HG03060 (cell line): ENCODE results near the gene DENND2C.
"Not testable (repeated sequence)": the region's sequence is repeated elsewhere in the genome, so short reads cannot be mapped to it uniquely, and the experiment has no call there.

Experiments used
- ATAC-seq: cut with Tn5 transposase; IDR thresholded peaks from one replicate; pipeline ENCODE4 v1.9.1; 2021; ENCODE audit warnings: low read depth, moderate number of reproducible peaks; ENCODE audit not compliant: unreplicated experiment

The DENND2C gene

DNA sequence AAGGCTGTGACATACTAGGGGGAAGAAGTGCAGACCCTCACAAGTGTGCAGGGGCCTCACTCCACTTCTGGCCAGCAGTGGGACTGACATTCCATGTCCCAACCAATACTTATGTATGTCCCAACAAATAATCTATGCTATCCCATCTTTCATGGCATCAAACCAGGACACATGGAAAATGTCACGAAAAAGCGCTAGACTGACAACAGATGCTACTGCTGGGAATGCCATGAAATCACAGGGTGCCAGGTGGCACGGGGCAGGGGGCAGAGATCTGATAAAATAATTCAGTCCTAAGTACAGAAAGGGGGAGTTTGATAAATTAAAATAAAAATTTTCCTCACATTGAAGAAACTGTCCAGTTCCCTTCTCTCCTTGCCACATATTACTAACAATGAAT is 60.8 kb downstream of the DENND2C start:
- ATAC-seq = no peak

GRCh38 chr1:114607223-114607622 is 62.6 kb downstream of the DENND2C start:
- no peak for ATAC-seq

DNA sequence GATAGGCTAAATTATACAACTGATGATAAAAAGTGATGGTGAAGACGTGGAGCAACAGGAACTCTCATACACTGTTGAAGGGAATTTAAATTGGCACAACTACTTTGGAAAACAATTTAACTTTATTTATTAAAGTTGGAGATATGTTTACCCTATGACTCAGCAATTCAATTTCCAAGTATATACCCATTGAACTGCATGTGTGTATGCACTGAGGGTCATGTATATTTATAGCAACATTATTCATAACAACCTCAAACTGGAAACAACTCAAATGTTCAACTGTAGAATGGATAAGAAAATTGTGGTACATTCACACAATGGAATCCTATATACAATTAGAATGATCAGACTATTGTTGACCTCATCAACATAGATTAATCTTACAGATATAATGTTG is 71.9 kb downstream of the DENND2C start:
- no peak for ATAC-seq

- ATAC-seq = no peak
These were observed 74.2 kb downstream of the DENND2C start for GRCh38 chr1:114595602-114596001.

GRCh38 chr1:114594046-114594445 is 75.8 kb downstream of the DENND2C start:
- no peak for ATAC-seq

DNA sequence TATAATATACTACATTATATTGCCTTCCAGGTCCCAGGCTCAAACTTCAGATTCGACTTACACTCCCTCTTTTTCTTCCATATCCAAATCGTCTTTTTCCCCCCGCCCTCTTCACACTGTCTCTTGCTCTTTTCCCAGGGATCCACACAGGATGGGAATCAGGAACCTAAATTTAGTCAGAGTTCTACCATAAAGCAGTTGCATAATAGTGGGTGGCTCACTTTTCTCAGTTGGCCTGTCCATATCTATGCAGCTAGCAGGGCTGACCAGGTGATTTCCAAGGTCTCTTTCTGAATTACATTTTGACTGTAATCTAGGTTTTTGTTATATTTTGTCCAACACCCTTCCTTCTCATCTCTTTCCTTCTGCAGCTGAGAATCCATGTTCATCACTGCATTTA is 80.7 kb downstream of the DENND2C start:
- no peak for ATAC-seq

DNA sequence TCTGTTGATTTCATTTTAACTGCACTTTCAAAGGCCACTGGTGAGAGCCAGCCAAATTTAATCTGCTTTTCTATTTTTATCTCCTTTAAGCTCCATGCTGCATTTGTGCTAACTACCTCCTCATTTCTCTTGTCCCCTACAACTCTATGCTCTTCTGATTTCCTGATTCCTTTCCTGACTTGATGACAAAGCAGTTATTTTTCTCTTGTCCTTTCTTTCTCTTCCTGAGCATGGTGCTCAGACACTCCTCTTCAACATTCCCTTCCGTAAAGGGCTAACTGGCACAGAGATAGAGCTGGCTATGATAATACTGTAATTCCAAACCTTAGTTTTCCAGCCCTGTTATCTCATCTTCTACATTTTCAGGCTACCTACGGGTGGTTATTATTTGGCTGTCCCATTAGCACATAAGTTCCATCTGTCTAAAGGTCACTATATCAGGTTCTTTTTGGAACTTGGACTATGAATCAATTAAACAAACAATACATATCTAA is 81.6 kb downstream of the DENND2C start:
- no peak for ATAC-seq

DNA sequence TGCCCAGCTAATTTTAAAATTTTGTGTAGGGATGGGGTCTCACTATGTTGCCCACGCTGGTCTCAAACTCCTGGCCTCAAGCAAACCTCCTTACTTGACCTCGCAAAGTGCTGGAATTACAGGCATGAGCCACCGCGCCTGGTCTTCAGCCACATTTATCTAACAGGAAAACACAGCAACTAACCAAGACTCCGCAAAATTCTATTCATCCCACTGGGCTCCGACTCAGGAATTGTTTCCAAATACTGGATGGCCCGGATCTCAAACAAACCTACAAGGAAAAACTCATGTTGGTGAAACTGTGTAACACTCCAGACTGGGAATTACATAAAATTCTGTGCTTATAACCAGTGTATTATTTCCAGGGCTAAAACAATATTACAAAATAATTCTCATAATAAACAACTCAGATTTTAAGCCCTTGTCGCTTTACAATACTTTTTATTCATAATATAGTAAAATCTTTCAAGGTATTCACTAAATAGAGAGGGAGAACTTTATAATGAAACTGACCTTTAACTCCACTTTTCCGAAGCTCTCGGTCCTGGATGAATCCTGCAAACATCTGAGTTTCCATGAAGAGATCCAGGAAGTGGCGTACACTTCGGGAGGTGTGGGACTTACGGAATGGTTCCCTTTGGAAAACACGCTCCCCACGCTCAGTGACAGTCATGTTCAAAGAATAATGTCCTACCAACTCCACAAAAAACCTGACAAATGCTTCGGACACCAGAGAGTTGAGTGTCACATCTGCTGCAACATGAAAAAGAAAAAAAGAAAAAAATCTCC is 82.5 kb downstream of the DENND2C start:
- ATAC-seq = no peak

- ATAC-seq = no peak
These were observed 83.3 kb downstream of the DENND2C start for GRCh38 chr1:114586513-114587047.

DNA sequence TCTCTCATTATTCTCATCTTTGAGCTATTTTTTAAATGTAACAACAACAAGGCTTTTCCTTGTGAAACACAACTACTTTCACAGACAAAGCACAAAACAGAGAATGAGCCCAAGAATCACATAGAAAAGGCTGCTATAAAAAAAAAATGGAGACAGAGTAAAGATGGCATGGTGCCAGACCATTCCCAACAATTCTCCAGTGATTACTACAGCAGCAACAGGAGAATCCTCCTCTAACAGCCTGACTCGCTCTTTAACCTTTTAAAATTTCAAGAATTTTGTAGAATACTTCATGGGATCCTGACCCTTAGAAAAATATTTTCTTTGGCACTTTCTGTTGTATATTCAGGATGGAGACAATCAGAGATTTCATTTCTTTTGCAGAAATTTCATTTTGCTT is 84.6 kb downstream of the DENND2C start:
- no peak for ATAC-seq

DNA sequence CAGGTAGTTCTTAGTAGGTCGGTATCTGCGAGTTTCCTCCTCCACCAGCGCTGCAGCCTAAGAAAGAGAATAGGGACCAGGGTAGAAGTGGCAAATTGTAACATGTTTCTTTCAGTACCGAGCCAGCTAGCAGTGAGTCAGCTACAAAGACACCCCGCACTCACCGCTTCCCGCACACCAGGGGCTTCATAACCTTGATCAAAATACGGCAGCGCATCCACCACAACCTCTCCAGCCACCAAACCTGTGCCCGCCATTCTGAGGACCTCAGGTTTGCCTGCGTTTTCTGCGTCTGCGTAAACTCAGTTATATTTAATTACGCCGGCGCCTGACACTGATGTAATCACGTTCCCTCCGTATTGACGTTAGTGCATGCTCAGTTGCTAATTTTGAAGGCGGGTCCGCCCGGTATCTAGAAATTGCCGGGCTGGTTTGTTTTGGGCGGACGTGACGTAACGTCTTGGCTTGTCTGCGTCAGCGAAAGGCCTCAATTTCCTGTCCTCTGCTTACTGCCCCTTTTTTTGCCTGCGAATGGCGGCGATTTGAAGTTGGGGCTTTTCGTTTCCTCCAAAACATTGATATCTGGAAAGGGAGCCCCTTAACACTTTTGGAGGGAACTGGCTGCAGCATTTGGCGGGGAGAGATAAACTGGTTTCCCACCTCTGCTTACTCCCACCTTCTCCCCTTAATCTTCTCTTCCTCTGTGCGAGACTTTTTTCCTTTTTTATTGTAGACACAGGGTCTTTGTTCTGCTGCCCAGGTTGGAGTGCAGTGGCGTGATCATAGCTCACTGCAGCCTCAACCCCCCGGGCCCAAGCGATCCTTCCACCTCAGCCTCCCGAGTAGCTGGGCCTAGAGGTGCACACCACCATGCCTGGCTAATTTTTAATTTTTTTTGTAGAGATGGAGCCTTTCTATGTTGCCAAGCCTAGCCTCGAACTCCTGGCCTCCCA is 88.2 kb downstream of the DENND2C start, which contains the start of gene BCAS2:
Gene BCAS2 (minus strand): TSS at position 281 of the 953 bp plus-strand sequence. CDS start 24 bp downstream, at position 257.
- ATAC-seq = peak; percentile 100

DNA sequence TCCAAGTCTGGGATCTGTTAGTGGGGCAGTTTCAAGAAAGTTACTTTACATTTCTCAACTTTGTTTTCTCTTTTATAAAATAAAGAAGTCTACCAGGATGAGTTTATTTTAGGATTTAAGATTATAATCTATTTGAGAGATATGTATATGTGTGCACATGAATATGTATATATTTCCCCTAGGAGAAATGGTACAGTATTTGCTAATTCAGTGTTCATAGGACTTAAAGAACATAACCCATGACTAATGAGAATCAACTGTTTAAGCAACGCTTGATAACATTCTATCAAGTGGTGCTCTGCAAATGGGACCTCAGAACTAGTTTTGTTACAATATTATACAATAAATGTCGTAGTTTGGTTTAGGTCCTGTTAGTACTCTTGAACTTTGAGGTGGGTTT is 95.5 kb downstream of the DENND2C start:
- ATAC-seq = no peak

DNA sequence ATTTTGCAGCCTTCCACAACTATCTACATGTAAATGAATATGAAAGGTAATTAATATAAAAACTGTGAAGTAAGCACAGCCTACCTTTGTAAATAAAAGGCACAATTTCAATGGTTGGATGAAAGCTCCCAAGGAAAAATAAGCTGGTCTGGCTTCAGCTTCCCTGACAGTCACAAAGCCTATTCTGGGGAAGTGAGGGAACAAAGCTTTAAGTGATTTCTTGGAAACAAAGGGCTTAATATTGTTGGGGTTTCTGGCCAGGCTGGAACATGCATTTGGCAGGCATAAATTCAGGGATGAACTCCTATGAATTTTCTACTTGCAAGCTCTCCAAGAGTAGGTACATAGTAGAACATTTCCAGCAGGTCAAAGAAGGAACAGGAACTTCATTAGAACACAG is 105.7 kb downstream of the DENND2C start:
- no peak for ATAC-seq

DNA sequence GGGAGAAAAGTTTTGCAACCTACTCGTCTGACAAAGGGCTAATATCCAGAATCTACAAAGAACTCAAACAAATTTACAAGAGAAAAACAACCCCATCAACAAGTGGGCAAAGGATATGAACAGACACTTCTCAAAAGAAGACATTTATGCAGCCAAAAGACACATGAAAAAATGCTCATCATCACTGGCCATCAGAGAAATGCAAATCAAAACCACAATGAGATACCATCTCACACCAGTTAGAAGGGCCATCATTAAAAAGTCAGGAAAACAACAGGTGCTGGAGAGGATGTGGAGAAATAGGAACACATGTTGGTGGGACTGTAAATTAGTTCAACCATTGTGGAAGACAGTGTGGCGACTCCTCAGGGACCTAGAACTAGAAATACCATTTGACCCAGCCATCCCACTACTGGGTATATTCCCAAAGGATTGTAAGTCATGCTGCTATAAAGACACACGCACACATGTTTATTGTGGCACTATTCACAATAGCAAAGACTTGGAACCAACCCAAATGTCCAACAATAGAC is 106.8 kb downstream of the DENND2C start:
- ATAC-seq = not testable (repeated sequence)

DNA sequence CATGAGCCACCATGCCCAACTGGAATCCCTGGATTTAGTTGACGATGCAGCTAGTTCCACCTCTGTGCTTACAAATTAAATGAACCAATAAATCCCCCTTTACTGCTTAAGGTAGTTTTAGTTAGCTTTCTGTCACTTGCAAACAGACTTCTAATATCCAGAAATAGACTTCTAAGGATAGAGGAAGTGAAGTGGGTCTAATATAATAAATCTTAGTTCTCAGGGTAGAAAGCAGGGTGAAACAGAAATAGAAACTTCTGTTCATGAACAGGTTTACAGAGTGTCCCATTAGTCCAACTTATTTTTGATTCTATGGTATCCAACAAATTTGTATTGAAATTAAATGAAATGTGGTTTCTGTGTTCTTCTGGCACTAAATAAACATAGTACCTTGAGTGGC is 108.5 kb downstream of the DENND2C start:
- no peak for ATAC-seq

DNA sequence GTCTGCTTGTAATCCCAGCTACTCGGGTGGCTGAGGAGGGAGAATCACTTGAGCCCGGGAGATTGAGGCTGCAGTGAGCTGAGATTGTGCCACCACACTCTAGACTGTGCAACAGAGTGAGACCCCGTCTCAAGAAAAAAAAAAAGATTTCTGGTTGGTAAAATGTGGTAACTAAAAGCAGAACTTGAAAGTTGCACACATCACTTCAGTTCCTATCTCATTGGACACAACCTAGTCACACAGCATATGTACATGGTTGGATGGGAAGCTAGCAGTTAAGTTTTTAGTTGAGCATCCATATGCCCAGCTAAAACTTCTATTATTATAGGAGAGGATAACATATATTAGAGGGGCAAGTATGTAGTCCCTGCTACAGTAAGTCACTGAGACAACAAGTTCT is 110.5 kb downstream of the DENND2C start:
- no peak for ATAC-seq

GRCh38 chr1:114558544-114558943 is 111.3 kb downstream of the DENND2C start:
- no peak for ATAC-seq

DNA sequence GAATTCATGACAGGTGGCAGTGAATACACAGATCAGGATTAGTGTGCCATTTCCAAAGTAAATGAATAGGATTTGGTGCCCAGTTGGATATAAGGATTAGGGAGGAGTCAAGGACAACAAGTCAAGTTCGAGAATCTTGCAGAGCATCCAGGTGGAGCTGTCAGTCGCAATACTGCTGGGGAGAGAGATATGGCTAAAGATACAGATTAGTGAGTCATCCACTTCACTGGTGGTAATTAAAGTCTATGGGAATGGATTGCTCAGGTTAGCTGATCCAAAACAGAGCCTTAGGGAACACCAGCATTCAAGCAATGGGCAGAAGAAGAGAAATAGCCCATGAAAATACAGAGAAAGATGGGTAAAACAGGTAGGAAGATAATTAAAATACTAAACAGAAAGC is 115.3 kb downstream of the DENND2C start:
- ATAC-seq = no peak

GRCh38 chr1:114552106-114552639 is 117.7 kb downstream of the DENND2C start:
- ATAC-seq = no peak

DNA sequence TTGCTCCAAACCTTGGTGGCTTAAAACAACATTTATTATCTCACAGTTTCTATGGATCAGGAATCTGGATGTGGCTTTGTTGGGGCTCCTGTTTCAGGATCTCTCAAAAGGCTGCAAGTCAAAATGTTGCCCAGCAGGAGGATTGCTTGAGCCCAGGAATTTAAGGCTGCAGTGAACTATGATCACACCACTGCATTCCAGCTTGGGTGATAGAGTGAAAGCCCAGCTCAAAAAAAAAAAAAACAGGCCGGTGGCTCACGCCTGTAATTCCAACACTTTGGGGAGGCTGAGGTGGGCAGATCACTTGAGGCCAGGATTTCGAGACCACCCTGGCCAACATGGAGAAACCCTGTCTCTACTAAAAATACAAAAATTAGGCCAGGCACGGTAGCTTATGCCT is 118.4 kb downstream of the DENND2C start:
- ATAC-seq = no peak
